ENCODE data around the gene MARCHF10. TPM values are rescaled to one million over a fixed set of nuclear protein-coding genes. Genes with fewer than 3 reads are reported as not detected.
A peak's percentile ranks its signal among the peaks of the same experiment; 100 is the strongest.

MARCHF10 gene
- total RNA-seq, 1 donor from 2014 or later = 0.25 TPM

- Histone ChIP-seq H3K27me3 (no peaks in the 10 kb centered on the region), H3K4me3 (no peak overlapping the region), H3K27ac (peak overlapping the region; percentile 22), H3K4me1 (peaks cover 22% of the 10 kb centered on the region), H3K9me3 (no peaks in the 10 kb centered on the region), H3K36me3 (peaks cover 0 to 10% of the 10 kb centered on the region in 2 donors)
- intact Hi-C loops (cut with DNase I) = no loop called here
- DNase-seq (ENCODE audit: extremely low spot score in 2 of 2) = no peak
- TF ChIP-seq CTCF (IDR thresholded peaks at IDR 0.05) = no peak
- peak in 1 of 2 donors; percentile 3 for TF ChIP-seq POLR2AphosphoS5 (IDR thresholded peaks at IDR 0.05; ENCODE audit: insufficient read depth in 1 of 2, low read depth in 1 of 2)
- TF ChIP-seq POLR2A (IDR thresholded peaks at IDR 0.05) = no peak
Observed at GRCh38 chr17:62675701-62676100, 132.4 kb downstream of the MARCHF10 start.

DNA sequence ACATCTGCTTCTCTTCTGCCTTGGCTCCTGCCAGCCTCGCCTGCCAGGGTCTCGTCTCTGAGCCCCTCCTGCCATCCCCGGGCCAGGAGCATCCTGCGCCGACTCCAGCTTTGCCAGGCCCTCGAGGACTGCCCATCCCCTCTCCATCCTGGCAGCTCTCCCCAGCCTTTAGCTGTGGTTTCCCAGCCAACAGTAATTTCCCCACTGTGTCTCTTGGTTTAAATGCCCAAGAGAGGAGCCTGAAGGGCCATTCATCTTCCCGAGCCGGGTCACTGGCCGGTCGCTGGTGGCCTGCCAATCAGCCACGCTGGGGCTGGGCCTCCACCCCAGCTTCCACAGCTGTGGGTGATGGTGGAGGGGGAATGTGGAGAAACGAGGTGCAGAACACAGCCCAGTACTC lies 132.9 kb downstream of the MARCHF10 start:
- intact Hi-C loops (cut with DNase I) = no loop called here
- Histone ChIP-seq H3K27me3 (no peaks in the 10 kb centered on the region), H3K4me3 (no peak overlapping the region), H3K36me3 (peaks cover 0 to 10% of the 10 kb centered on the region in 2 donors), H3K27ac (peak overlapping the region; percentile 22), H3K4me1 (peaks cover 22% of the 10 kb centered on the region), H3K9me3 (no peaks in the 10 kb centered on the region)
- TF ChIP-seq POLR2A (IDR thresholded peaks at IDR 0.05) (no peak), CTCF (IDR thresholded peaks at IDR 0.05) (no peak), POLR2AphosphoS5 (IDR thresholded peaks at IDR 0.05; ENCODE audit: insufficient read depth in 1 of 2, low read depth in 1 of 2) (peak in 1 of 2 donors; percentile 16)
- DNase-seq (ENCODE audit: extremely low spot score in 2 of 2) = no peak

DNA sequence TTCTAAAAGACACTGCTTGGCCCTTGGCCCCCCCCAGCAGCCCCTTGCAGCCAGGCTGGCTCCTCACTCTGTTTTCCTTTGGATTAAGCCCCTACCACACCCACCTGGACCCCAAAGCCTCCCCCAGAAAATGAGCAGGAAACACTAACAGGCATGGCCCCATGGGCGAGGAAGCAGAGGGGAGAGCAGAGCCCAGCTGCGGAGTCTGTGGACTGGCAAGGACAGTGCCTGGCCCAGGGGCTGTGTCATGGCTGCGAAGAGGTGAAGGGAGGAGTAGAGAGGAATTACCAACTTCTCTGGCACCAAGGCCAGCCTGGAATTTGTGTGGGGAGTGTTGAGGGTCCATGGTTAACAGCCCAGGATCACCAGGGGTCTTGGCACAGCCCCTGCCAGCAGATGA lies 133.3 kb downstream of the MARCHF10 start:
- intact Hi-C loops (cut with DNase I) = no loop called here

DNA sequence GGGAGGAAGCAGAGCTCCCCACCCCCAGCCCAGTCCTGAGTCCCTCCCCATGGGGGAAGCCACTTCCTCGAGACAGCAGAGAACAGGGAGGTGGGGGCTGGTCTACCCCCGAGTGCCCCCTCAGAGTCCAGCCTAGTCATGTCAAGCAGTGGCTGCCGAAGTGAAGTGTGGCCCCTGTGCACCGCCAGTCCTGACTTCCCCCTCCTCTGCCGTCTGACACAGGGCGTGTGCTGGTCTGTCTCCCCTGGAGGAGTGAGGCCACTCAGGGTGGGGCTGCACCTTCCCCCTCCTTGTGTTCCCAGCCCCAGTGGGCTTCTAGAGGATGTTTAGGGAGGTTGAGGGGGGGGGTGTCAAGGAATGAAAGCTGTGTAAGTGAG lies 133.8 kb downstream of the MARCHF10 start:
- Histone ChIP-seq H3K27me3 (no peaks in the 10 kb centered on the region), H3K4me3 (no peak overlapping the region), H3K4me1 (peaks cover 22% of the 10 kb centered on the region), H3K9me3 (no peaks in the 10 kb centered on the region), H3K27ac (no peak overlapping the region), H3K36me3 (peaks cover 0 to 10% of the 10 kb centered on the region in 2 donors)
- intact Hi-C loops (cut with DNase I) = no loop called here
- no peak for TF ChIP-seq POLR2AphosphoS5 (IDR thresholded peaks at IDR 0.05; ENCODE audit: insufficient read depth in 1 of 2, low read depth in 1 of 2)
- no peak for TF ChIP-seq CTCF (IDR thresholded peaks at IDR 0.05)
- TF ChIP-seq POLR2A (IDR thresholded peaks at IDR 0.05) = no peak
- DNase-seq (ENCODE audit: extremely low spot score in 2 of 2) = no peak

More for the DNA sequence above, 133.3 kb downstream of the MARCHF10 start:
- Histone ChIP-seq H3K4me3 (no peak overlapping the region), H3K27me3 (no peaks in the 10 kb centered on the region), H3K36me3 (peaks cover 0 to 10% of the 10 kb centered on the region in 2 donors), H3K4me1 (peaks cover 22% of the 10 kb centered on the region), H3K9me3 (no peaks in the 10 kb centered on the region), H3K27ac (no peak overlapping the region)
- DNase-seq (ENCODE audit: extremely low spot score in 2 of 2) = no peak
- TF ChIP-seq POLR2A (IDR thresholded peaks at IDR 0.05) = no peak
- TF ChIP-seq CTCF (IDR thresholded peaks at IDR 0.05) = no peak
- TF ChIP-seq POLR2AphosphoS5 (IDR thresholded peaks at IDR 0.05; ENCODE audit: insufficient read depth in 1 of 2, low read depth in 1 of 2) = no peak

- intact Hi-C loops (cut with DNase I) = no loop called here
- Histone ChIP-seq H3K27me3 (no peaks in the 10 kb centered on the region), H3K27ac (no peak overlapping the region), H3K36me3 (peaks cover 0 to 10% of the 10 kb centered on the region in 2 donors), H3K4me3 (no peak overlapping the region), H3K4me1 (peaks cover 27% of the 10 kb centered on the region), H3K9me3 (no peaks in the 10 kb centered on the region)
- TF ChIP-seq POLR2A (IDR thresholded peaks at IDR 0.05) (no peak), CTCF (IDR thresholded peaks at IDR 0.05) (no peak), POLR2AphosphoS5 (IDR thresholded peaks at IDR 0.05; ENCODE audit: insufficient read depth in 1 of 2, low read depth in 1 of 2) (no peak)
- DNase-seq (ENCODE audit: extremely low spot score in 2 of 2) = no peak
Observed at GRCh38 chr17:62673614-62674362, 134.3 kb downstream of the MARCHF10 start.

All from vagina (tissue), 2 donors.